ENCODE measurements around the gene SH3GL1. TPM values are rescaled to one million over a fixed set of nuclear protein-coding genes. Genes with fewer than 3 reads are reported as not detected.
A peak's percentile ranks its signal among the peaks of the same experiment; 100 is the strongest.

SH3GL1 gene
- total and polyA plus RNA-seq, 12 donors = 20.9 to 112 (median 87.4) TPM

DNA sequence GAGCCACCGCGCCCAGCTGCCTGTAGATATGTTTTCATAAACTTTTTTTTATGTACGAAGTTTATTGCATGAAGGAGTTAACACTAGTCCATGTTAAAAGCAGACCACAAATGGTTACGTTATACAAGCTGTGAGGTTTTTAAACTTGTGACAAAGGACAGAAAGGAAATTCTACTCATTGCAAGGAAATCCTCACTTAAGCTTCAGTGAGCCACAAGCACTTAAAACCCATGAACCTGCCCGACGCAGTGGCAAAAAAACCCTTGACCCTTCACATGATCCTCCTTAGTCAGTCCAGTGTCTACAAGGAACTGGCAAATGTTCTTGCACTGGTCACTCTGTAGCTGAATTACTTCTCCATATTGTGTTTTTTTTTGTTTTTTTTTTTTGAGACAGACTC lies 52.8 kb downstream of the SH3GL1 start:
- TF ChIP-seq POLR2A (IDR thresholded peaks at IDR 0.05) = no peak
- TF ChIP-seq, protein P1, sequence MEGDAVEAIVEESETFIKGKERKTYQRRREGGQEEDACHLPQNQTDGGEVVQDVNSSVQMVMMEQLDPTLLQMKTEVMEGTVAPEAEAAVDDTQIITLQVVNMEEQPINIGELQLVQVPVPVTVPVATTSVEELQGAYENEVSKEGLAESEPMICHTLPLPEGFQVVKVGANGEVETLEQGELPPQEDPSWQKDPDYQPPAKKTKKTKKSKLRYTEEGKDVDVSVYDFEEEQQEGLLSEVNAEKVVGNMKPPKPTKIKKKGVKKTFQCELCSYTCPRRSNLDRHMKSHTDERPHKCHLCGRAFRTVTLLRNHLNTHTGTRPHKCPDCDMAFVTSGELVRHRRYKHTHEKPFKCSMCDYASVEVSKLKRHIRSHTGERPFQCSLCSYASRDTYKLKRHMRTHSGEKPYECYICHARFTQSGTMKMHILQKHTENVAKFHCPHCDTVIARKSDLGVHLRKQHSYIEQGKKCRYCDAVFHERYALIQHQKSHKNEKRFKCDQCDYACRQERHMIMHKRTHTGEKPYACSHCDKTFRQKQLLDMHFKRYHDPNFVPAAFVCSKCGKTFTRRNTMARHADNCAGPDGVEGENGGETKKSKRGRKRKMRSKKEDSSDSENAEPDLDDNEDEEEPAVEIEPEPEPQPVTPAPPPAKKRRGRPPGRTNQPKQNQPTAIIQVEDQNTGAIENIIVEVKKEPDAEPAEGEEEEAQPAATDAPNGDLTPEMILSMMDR (IDR thresholded peaks at IDR 0.05) = no peak
- intact Hi-C loops (cut with DNase I) = loop anchor here in 1 of 2 donors (10.0 kb wide), 1 partner anchor 47 kb away; no protein-coding TSS in a partner anchor
- Histone ChIP-seq H3K36me3 (replicated peaks in 1 of 2) (peaks cover 0 to 9% of the 10 kb centered on the region in 2 donors), H3K4me1 (replicated peaks in 1 of 2) (peaks cover 6 to 13% of the 10 kb centered on the region in 2 donors), H3K4me3 (no peak overlapping the region), H3K27ac (no peak overlapping the region), H3K9me3 (replicated peaks in 1 of 3) (no peaks in the 10 kb centered on the region), H3K27me3 (no peaks in the 10 kb centered on the region)
- no peak for DNase-seq
- WGBS, 4 donors = 72 to 87% (median 78%) methylated on average over 6 of the region's 6 CpGs

DNA sequence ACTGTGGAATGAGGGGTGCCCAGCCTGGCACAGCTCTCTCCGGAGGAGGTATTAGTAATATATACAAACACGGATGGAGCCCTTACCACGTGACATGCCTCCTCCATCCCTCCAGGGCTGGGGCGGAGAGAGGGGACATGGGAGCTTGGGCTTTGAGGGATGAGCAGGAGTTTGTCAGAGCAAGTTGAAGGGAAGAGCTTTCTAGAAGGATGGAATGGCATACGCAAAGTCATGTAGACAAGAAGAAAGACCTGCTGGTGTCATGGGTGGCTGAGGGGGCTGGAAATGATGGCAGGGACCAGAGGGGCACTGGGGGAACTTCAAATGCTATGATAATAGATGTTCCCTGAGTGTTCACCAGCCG lies 54.3 kb downstream of the SH3GL1 start:
- no peaks in the 10 kb centered on the region for H3K27me3 ChIP-seq
- no peak for TF ChIP-seq POLR2A (IDR thresholded peaks at IDR 0.05)
- TF ChIP-seq, protein P1 (IDR thresholded peaks at IDR 0.05) = no peak
- peaks cover 0 to 9% of the 10 kb centered on the region in 2 donors for H3K36me3 ChIP-seq (replicated peaks in 1 of 2)
- WGBS, 4 donors = 83 to 95% (median 85%) methylated on average over 3 to 6 of the region's 6 CpGs
- H3K27ac ChIP-seq = peak overlapping the region in 3 of 5 donors; percentile 17 to 37 (median 30)
- no peak for DNase-seq
- H3K9me3 ChIP-seq (replicated peaks in 1 of 3) = no peaks in the 10 kb centered on the region
- intact Hi-C loops (cut with DNase I) = loop anchor here in 1 of 2 donors (10.0 kb wide), 1 partner anchor 49 kb away; no protein-coding TSS in a partner anchor
- no peak overlapping the region for H3K4me3 ChIP-seq
- H3K4me1 ChIP-seq (replicated peaks in 1 of 2) = peaks cover 12 to 18% of the 10 kb centered on the region in 2 donors

DNA sequence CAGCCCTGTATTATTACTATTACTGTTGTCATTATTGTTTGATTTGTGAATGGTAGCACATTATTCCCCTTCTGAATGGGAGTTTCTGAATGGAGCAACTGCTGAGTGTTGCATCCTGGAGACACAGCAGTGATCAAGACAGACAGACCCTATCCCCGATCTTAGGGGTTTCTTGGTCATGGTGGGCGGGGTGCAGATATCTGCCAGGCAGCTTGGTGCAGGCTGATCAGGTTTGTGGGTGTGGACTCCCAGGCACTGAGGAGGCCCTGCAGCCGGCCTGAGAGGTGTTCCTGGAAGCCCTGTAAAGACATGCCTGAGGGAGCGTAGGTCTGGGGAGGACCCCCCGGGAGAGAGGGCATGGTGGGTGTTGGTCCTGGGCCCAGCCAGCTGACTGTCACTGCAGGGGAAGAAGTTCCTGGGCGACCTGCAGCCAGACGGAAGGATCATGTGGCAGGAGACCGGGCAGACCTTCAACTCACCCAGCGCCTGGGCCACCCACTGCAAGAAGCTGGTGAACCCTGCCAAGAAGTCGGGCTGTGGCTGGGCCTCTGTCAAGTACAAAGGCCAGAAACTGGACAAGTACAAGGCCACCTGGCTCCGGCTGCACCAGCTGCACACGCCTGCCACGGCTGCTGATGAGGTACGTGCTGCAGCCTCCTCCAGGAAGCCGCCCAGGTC lies 54.9 kb downstream of the SH3GL1 start:
- peak in 1 of 2 donors; percentile 35 for TF ChIP-seq POLR2A (IDR thresholded peaks at IDR 0.05)
- TF ChIP-seq, protein P1 (IDR thresholded peaks at IDR 0.05) = no peak
- peaks cover 12 to 18% of the 10 kb centered on the region in 2 donors for H3K4me1 ChIP-seq (replicated peaks in 1 of 2)
- WGBS, 4 donors = 33 to 78% (median 58%) methylated on average over 3 to 15 of the region's 15 CpGs

DNA sequence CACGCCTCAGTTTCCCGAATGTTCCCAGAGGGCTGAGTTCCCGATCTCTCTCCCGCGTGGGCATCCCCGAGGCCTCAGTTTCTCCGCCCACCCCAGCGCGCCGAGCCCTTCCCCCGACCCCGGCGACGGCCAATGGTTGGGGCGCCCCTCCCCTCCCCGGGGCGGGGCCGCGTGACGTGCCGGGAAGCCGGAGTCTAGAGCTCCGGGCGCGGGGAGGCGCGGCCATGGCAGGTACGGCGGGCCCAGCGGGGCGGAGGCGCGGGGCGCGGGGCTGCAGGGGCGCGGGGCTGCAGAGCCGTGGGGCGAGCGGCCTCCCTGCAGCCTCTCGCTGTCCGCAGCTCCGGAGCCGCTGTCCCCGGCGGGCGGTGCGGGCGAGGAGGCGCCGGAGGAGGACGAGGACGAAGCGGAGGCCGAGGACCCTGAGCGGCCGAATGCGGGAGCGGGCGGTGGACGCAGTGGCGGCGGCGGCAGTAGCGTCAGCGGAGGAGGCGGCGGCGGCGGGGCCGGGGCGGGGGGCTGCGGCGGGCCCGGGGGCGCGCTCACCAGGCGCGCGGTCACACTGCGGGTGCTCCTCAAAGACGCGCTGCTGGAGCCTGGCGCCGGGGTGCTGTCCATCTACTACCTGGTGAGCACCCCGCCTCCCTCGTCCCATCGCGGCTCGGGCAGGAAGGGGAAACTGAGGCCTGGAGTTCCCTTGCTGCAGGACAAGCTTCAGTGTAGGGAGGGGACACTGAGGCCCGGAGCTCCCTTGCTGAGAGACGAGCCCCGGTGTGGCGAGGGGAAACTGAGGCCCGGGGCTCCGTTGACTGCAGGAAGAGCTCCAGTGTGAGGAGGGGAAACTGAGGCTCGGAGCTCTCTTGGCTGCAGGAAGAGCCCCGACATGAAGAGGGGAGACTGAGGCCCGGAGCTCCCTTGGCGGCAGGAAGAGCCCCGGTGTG lies 56.7 kb downstream of the SH3GL1 start, which contains the start of gene MPND:
Gene MPND (plus strand): TSS at position 193 of the 938 bp plus-strand sequence. CDS start 32 bp downstream, at position 225.
- TF ChIP-seq, protein P1 (IDR thresholded peaks at IDR 0.05) = peak in 1 of 6 experiments; percentile 15
- peak in 1 of 2 donors; percentile 53 for TF ChIP-seq POLR2A (IDR thresholded peaks at IDR 0.05)
- peak; percentile 86 to 94 (median 93) for DNase-seq
- 5 to 14% (median 7%) methylated on average over 34 to 100 of the region's 101 CpGs for WGBS, 4 donors
- Histone ChIP-seq H3K27me3 (no peaks in the 10 kb centered on the region), H3K27ac (peak within 1 kb of the TSS; percentile 57 to 93 (median 83)), H3K9me3 (replicated peaks in 1 of 3) (no peaks in the 10 kb centered on the region), H3K36me3 (replicated peaks in 1 of 2) (peaks cover 0 to 9% of the 10 kb centered on the region in 2 donors), H3K4me1 (replicated peaks in 1 of 2) (peaks cover 12 to 23% of the 10 kb centered on the region in 2 donors), H3K4me3 (peak within 1 kb of the TSS in 3 of 4 donors; percentile 21 to 99 (median 38))
- intact Hi-C loops (cut with DNase I) = loop anchor here in 1 of 2 donors (10.0 kb wide), 1 partner anchor 51 kb away; no protein-coding TSS in a partner anchor

More for the DNA sequence above, 54.9 kb downstream of the SH3GL1 start:
- Histone ChIP-seq H3K36me3 (replicated peaks in 1 of 2) (peaks cover 0 to 9% of the 10 kb centered on the region in 2 donors), H3K9me3 (replicated peaks in 1 of 3) (no peaks in the 10 kb centered on the region), H3K27ac (peak overlapping the region in 3 of 5 donors; percentile 17 to 51 (median 30)), H3K27me3 (no peaks in the 10 kb centered on the region), H3K4me3 (no peak overlapping the region)
- peak; percentile 62 to 96 (median 91) for DNase-seq
- intact Hi-C loops (cut with DNase I) = loop anchor here in 1 of 2 donors (10.0 kb wide), 1 partner anchor 49 kb away; no protein-coding TSS in a partner anchor
